Activated CD8-positive, alpha-beta memory T cell treated with anti-CD3 and anti-CD28 coated beads, Interleukin-2, amount 50 U/mL, for 4 hours (primary cell): ENCODE results near the gene OR6B3.

ENCODE experiments used
- DNase-seq: peaks from one replicate; pipeline ENCODE4 v3.0.0-alpha.2; 2020

The OR6B3 gene

GRCh38 chr2:240043279-240043989 is 9.9 kb downstream of the OR6B3 start:
- no peak for DNase-seq

GRCh38 chr2:240042740-240043139 is 10.6 kb downstream of the OR6B3 start:
- DNase-seq: no peak

GRCh38 chr2:240041363-240041762 is 12.0 kb downstream of the OR6B3 start:
- no peak for DNase-seq

- DNase-seq: no peak
Measured at GRCh38 chr2:240037358-240037757, 16.0 kb downstream of the OR6B3 start.

- DNase-seq: no peak
Measured at GRCh38 chr2:240033330-240033678, 20.0 kb downstream of the OR6B3 start.

GRCh38 chr2:240032406-240033329 is 20.7 kb downstream of the OR6B3 start:
- no peak for DNase-seq

- DNase-seq: no peak
Measured at GRCh38 chr2:240030379-240031094, 22.8 kb downstream of the OR6B3 start, which contains the start of gene OR6B2. OR6B2 (minus strand) TSS chr2:240030429; CDS start chr2:240030429, 0 bp downstream.

GRCh38 chr2:240024766-240025165 is 28.6 kb downstream of the OR6B3 start:
- DNase-seq: peak; percentile 26

- DNase-seq: no peak
Measured at GRCh38 chr2:240023792-240024191, 29.5 kb downstream of the OR6B3 start.

- DNase-seq: peak; percentile 60
Measured at GRCh38 chr2:240021488-240022104, 31.7 kb downstream of the OR6B3 start.

GRCh38 chr2:240018071-240018750 is 35.1 kb downstream of the OR6B3 start:
- DNase-seq: no peak

- no peak for DNase-seq
Measured at GRCh38 chr2:240014327-240014726, 39.0 kb downstream of the OR6B3 start.

GRCh38 chr2:240013343-240013742 is 40.0 kb downstream of the OR6B3 start:
- no peak for DNase-seq

GRCh38 chr2:240002983-240003382 is 50.3 kb downstream of the OR6B3 start:
- DNase-seq: no peak

- DNase-seq: no peak
Measured at GRCh38 chr2:240000671-240001070, 52.6 kb downstream of the OR6B3 start.

- no peak for DNase-seq
Measured at GRCh38 chr2:239997686-239998409, 55.5 kb downstream of the OR6B3 start.
